Liver (tissue), 9 donors: ENCODE measurements around the gene ZMYND10. TPM values are rescaled to one million over a fixed set of nuclear protein-coding genes. Genes with fewer than 3 reads are reported as not detected.

Experiments
- DNase-seq: peaks from one replicate; pipeline ENCODE4 v3.0.0-alpha.2; 2017; ENCODE audit warnings: low spot score
- H3K27ac ChIP-seq, 2 donors: one replicate each; pipeline ENCODE4 v1.7.0; 2013; ENCODE audit warnings: inconsistent platforms in 2 of 2, low read length in 2 of 2, control low read depth in 1 of 2, low read depth in 1 of 2, mild to moderate bottlenecking in 1 of 2
- H3K27me3 ChIP-seq, 4 donors: one replicate each; pipeline versions ENCODE4 v1.6.1 to v1.7.0; 2013; ENCODE audit warnings: low read length in 3 of 4, inconsistent platforms in 1 of 4, mild to moderate bottlenecking in 1 of 4, moderate library complexity in 1 of 4; ENCODE audit not compliant: control insufficient read depth in 4 of 4, insufficient read depth in 4 of 4
- H3K36me3 ChIP-seq, 4 donors: one replicate each; pipeline versions ENCODE4 v1.6.1 to v1.7.0; 2013; ENCODE audit warnings: low read length in 3 of 4, mild to moderate bottlenecking in 3 of 4, low read depth in 1 of 4, moderate library complexity in 1 of 4; ENCODE audit not compliant: control insufficient read depth in 4 of 4, insufficient read depth in 3 of 4
- H3K4me1 ChIP-seq, 4 donors: one replicate each; pipeline versions ENCODE4 v1.6.1 to v1.7.0; 2013; ENCODE audit warnings: low read length in 3 of 4, mild to moderate bottlenecking in 3 of 4, moderate library complexity in 1 of 4; ENCODE audit not compliant: control insufficient read depth in 4 of 4, insufficient read depth in 4 of 4
- H3K4me3 ChIP-seq, 3 donors: one replicate each; pipeline versions ENCODE4 v1.6.1 to v1.7.0; 2013; ENCODE audit warnings: low read length in 3 of 3, control low read depth in 1 of 3, low read depth in 1 of 3, mild to moderate bottlenecking in 1 of 3
- H3K9ac ChIP-seq, 2 donors: one replicate each; pipeline ENCODE4 v1.7.0; 2013; ENCODE audit warnings: low read length in 2 of 2, mild to moderate bottlenecking in 2 of 2, moderate library complexity in 2 of 2, control low read depth in 1 of 2, low read depth in 1 of 2
- H3K9me3 ChIP-seq, 4 donors: one replicate each; pipeline versions ENCODE4 v1.6.1 to v1.7.0; 2013; ENCODE audit warnings: low read length in 3 of 4; ENCODE audit not compliant: control insufficient read depth in 4 of 4
- ATF3 ChIP-seq: IDR thresholded peaks from 2 replicates; pipeline ENCODE4 v1.6.1; 2016; ENCODE audit warnings: antibody characterized with exemption
- CTCF ChIP-seq: fragments of 150-350 bp; IDR thresholded peaks from 2 replicates; pipeline ENCODE4 v1.5.1; 2017; ENCODE audit warnings: improper control_type of control experiment, low read depth, low read length; ENCODE audit not compliant: missing input control
- EGR1 ChIP-seq, 2 donors: IDR thresholded peaks; 2 replicates each; pipeline ENCODE4 v1.6.1; 2016 to 2018; ENCODE audit warnings: antibody characterized with exemption in 2 of 2, low read depth in 2 of 2
- FOXA1 ChIP-seq: IDR thresholded peaks from 2 replicates; pipeline ENCODE4 v1.6.1; 2016; ENCODE audit warnings: antibody characterized with exemption
- FOXA2 ChIP-seq: IDR thresholded peaks from 2 replicates; pipeline ENCODE4 v1.6.1; 2016; ENCODE audit warnings: antibody characterized with exemption
- GABPA ChIP-seq, 2 donors: IDR thresholded peaks in 1 of 2; conservative IDR thresholded peaks in 1 of 2; 2 replicates each; pipeline ENCODE4 v1.6.1; 2016; ENCODE audit warnings: antibody characterized with exemption in 2 of 2, mild to moderate bottlenecking in 1 of 2, moderate library complexity in 1 of 2
- HNF4A ChIP-seq, 2 donors: conservative IDR thresholded peaks; 2 replicates each; pipeline ENCODE4 v1.6.1; 2016; ENCODE audit warnings: antibody characterized with exemption in 2 of 2, mild to moderate bottlenecking in 2 of 2
- HNF4G ChIP-seq: IDR thresholded peaks from 2 replicates; pipeline ENCODE4 v1.6.1; 2016; ENCODE audit warnings: antibody characterized with exemption
- JUND ChIP-seq, 2 donors: IDR thresholded peaks; 2 replicates each; pipeline ENCODE4 v1.6.1; 2016; ENCODE audit warnings: antibody characterized with exemption in 2 of 2
- MAX ChIP-seq: IDR thresholded peaks from 2 replicates; pipeline ENCODE4 v1.6.1; 2016; ENCODE audit warnings: antibody characterized with exemption
- NR2F2 ChIP-seq: IDR thresholded peaks from 2 replicates; pipeline ENCODE4 v1.6.1; 2016; ENCODE audit warnings: antibody characterized with exemption
- RAD21 ChIP-seq, 2 donors: IDR thresholded peaks; 2 replicates each; pipeline ENCODE4 v1.6.1; 2016; ENCODE audit warnings: antibody characterized with exemption in 2 of 2, mild to moderate bottlenecking in 2 of 2
- REST ChIP-seq: IDR thresholded peaks from 2 replicates; pipeline ENCODE4 v1.6.1; 2016; ENCODE audit warnings: antibody characterized with exemption, mild to moderate bottlenecking
- RXRA ChIP-seq, 2 donors: IDR thresholded peaks; 2 replicates each; pipeline ENCODE4 v1.6.1; 2017 to 2018; ENCODE audit warnings: antibody characterized with exemption in 2 of 2, mild to moderate bottlenecking in 1 of 2
- SP1 ChIP-seq: IDR thresholded peaks from 2 replicates; pipeline ENCODE4 v1.6.1; 2018; ENCODE audit warnings: antibody characterized with exemption, mild to moderate bottlenecking
- TAF1 ChIP-seq: conservative IDR thresholded peaks from 2 replicates; pipeline ENCODE4 v1.6.1; 2016; ENCODE audit warnings: antibody characterized with exemption, mild to moderate bottlenecking
- YY1 ChIP-seq: IDR thresholded peaks from 2 replicates; pipeline ENCODE4 v1.6.1; 2016; ENCODE audit warnings: antibody characterized with exemption, mild to moderate bottlenecking
- ZBTB33 ChIP-seq: IDR thresholded peaks from 2 replicates; pipeline ENCODE4 v1.6.1; 2016; ENCODE audit warnings: antibody characterized with exemption
- WGBS: extraction: QIAGEN DNeasy Blood & Tissue Kit; methylation state at CpG from one replicate; pipeline ENCODE4 v1.1.7; 2013; 5-methylcytosine and 5-hydroxymethylcytosine counted together
- polyA plus RNA-seq, 2 donors: library from polyadenylated mRNA; stranded (reverse) in 1 of 2; unstranded in 1 of 2; fragments of 200-250 nt in 1 of 2; fragments of >200 nt in 1 of 2; fragmentation: Nextera tagmentation in 1 of 2; extraction: Ambion mirVana in 1 of 2; gene quantifications; one replicate each; pipeline versions ENCODE4 v1.2.1 to v1.2.3, GENCODE V29; 2013 to 2015
- total RNA-seq, 2 donors: library from RNA; depleted of rRNA; stranded (reverse); fragments of >200 nt; gene quantifications; one replicate each; pipeline ENCODE4 v1.2.3, GENCODE V29; 2014
- donor health status: healthy.
- donor health status: healthy.
- donor health status: healthy.
- donor health status: healthy.
- donor health status: healthy.

ZMYND10 gene
- total and polyA plus RNA-seq, 4 donors: 0.09 to 0.75 (median 0.27) TPM

GRCh38 chr3:50303013-50303815 lies 42.3 kb downstream of the ZMYND10 start, which contains the start of gene HYAL1:
Gene HYAL1, minus strand, starts transcription at chr3:50303574. Its CDS starts 618 bp downstream, at chr3:50302956.
- Histone ChIP-seq H3K27me3 (no peaks in the 10 kb centered on the region), H3K36me3 (peaks cover 0 to 3% (median 0%) of the 10 kb centered on the region in 4 donors), H3K4me3 (peak within 1 kb of the TSS; percentile 50 to 81 (median 66)), H3K4me1 (peaks cover 12 to 44% (median 28%) of the 10 kb centered on the region in 4 donors), H3K9ac (peak within 1 kb of the TSS; percentile 75 to 87), H3K27ac (peak within 1 kb of the TSS; percentile 84 to 98), H3K9me3 (no peaks in the 10 kb centered on the region)
- TF ChIP-seq RAD21 (IDR thresholded peaks at IDR 0.05) (peak; percentile 29 to 56), JUND (IDR thresholded peaks at IDR 0.05) (peak in 1 of 2 donors; percentile 72), GABPA (IDR thresholded peaks at IDR 0.05 in 1 of 2, conservative IDR thresholded peaks at IDR 0.05 in 1 of 2) (no peak), ZBTB33 (no peak), NR2F2 (peak; percentile 97), REST (peak; percentile 97), SP1 (peak; percentile 67), ATF3 (no peak), CTCF (peak; percentile 20), TAF1 (peak; percentile 99), RXRA (IDR thresholded peaks at IDR 0.05) (peak; percentile 58 to 82), FOXA2 (no peak), HNF4A (conservative IDR thresholded peaks at IDR 0.05) (peak in 1 of 2 donors; percentile 2), EGR1 (IDR thresholded peaks at IDR 0.05; ENCODE audit: low read depth in 2 of 2) (peak in 1 of 2 donors; percentile 16), YY1 (peak; percentile 60), FOXA1 (no peak), MAX (no peak), HNF4G (no peak)
- WGBS: 16% methylated on average over 14 of the region's 14 CpGs
- DNase-seq: peak; percentile 80
